GM18517 (cell line): Measurements from ENCODE around the gene ZNF469.

Source experiments
- ATAC-seq: cut with Tn5 transposase; IDR thresholded peaks from one replicate; pipeline ENCODE4 v1.9.1; 2021; ENCODE audit warnings: mild to moderate bottlenecking, moderate library complexity; ENCODE audit not compliant: unreplicated experiment

Gene ZNF469

GRCh38 chr16:88347656-88348376 lies 34.9 kb upstream of the ZNF469 start:
- no peak for ATAC-seq

- no peak for ATAC-seq
These were observed 34.2 kb upstream of the ZNF469 start for GRCh38 chr16:88348377-88349152.

GRCh38 chr16:88349153-88349902 lies 33.4 kb upstream of the ZNF469 start:
- no peak for ATAC-seq

GRCh38 chr16:88349903-88350900 lies 32.6 kb upstream of the ZNF469 start:
- ATAC-seq, result no peak

GRCh38 chr16:88350922-88351321 lies 31.8 kb upstream of the ZNF469 start:
- ATAC-seq, result no peak

GRCh38 chr16:88351491-88352101 lies 31.2 kb upstream of the ZNF469 start:
- no peak for ATAC-seq

GRCh38 chr16:88352261-88353200 lies 30.2 kb upstream of the ZNF469 start:
- no peak for ATAC-seq

GRCh38 chr16:88353232-88353631 lies 29.5 kb upstream of the ZNF469 start:
- no peak for ATAC-seq

- no peak for ATAC-seq
These were observed 29.1 kb upstream of the ZNF469 start for GRCh38 chr16:88353691-88354090.

- ATAC-seq, result no peak
These were observed 28.3 kb upstream of the ZNF469 start for GRCh38 chr16:88354229-88355092.

GRCh38 chr16:88355093-88355388 lies 27.7 kb upstream of the ZNF469 start:
- no peak for ATAC-seq

- ATAC-seq, result no peak
These were observed 27.2 kb upstream of the ZNF469 start for GRCh38 chr16:88355389-88356123.

GRCh38 chr16:88356124-88356726 lies 26.5 kb upstream of the ZNF469 start:
- no peak for ATAC-seq

GRCh38 chr16:88356727-88357199 lies 26.0 kb upstream of the ZNF469 start:
- no peak for ATAC-seq

GRCh38 chr16:88357317-88358022 lies 25.3 kb upstream of the ZNF469 start:
- ATAC-seq, result no peak

- no peak for ATAC-seq
These were observed 24.7 kb upstream of the ZNF469 start for GRCh38 chr16:88358023-88358420.
